ENCODE results near the gene SRGAP1.

SRGAP1 gene

GRCh38 chr12:64008596-64008995, 164.1 kb downstream of the SRGAP1 start:
- TF ChIP-seq, protein P1, sequence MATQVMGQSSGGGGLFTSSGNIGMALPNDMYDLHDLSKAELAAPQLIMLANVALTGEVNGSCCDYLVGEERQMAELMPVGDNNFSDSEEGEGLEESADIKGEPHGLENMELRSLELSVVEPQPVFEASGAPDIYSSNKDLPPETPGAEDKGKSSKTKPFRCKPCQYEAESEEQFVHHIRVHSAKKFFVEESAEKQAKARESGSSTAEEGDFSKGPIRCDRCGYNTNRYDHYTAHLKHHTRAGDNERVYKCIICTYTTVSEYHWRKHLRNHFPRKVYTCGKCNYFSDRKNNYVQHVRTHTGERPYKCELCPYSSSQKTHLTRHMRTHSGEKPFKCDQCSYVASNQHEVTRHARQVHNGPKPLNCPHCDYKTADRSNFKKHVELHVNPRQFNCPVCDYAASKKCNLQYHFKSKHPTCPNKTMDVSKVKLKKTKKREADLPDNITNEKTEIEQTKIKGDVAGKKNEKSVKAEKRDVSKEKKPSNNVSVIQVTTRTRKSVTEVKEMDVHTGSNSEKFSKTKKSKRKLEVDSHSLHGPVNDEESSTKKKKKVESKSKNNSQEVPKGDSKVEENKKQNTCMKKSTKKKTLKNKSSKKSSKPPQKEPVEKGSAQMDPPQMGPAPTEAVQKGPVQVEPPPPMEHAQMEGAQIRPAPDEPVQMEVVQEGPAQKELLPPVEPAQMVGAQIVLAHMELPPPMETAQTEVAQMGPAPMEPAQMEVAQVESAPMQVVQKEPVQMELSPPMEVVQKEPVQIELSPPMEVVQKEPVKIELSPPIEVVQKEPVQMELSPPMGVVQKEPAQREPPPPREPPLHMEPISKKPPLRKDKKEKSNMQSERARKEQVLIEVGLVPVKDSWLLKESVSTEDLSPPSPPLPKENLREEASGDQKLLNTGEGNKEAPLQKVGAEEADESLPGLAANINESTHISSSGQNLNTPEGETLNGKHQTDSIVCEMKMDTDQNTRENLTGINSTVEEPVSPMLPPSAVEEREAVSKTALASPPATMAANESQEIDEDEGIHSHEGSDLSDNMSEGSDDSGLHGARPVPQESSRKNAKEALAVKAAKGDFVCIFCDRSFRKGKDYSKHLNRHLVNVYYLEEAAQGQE (IDR thresholded peaks at IDR 0.05; ENCODE audit: insufficient read depth in 1 of 2, low read depth in 2 of 2, low read length in 2 of 2), result no peak
- no peak for TF ChIP-seq FOXP2 (optimal IDR thresholded peaks at IDR 0.05; ENCODE audit: borderline replicate concordance, extremely low read depth, extremely low read length, insufficient read depth)
- TF ChIP-seq TAF1 (IDR thresholded peaks at IDR 0.05; ENCODE audit: borderline replicate concordance, insufficient read depth, low read length), result no peak
- TF ChIP-seq SIN3A (IDR thresholded peaks at IDR 0.05; ENCODE audit: borderline replicate concordance, insufficient read depth, low read length), result no peak
- TF ChIP-seq POLR2AphosphoS5 (IDR thresholded peaks at IDR 0.05; ENCODE audit: low read depth, low read length), result no peak

GRCh38 chr12:64009321-64010068, 165.0 kb downstream of the SRGAP1 start:
- TF ChIP-seq SIN3A (IDR thresholded peaks at IDR 0.05; ENCODE audit: borderline replicate concordance, insufficient read depth, low read length), result no peak
- TF ChIP-seq FOXP2 (optimal IDR thresholded peaks at IDR 0.05; ENCODE audit: borderline replicate concordance, extremely low read depth, extremely low read length, insufficient read depth), result no peak
- TF ChIP-seq POLR2AphosphoS5 (IDR thresholded peaks at IDR 0.05; ENCODE audit: low read depth, low read length), result no peak
- TF ChIP-seq, protein P1 (IDR thresholded peaks at IDR 0.05; ENCODE audit: insufficient read depth in 1 of 2, low read depth in 2 of 2, low read length in 2 of 2), result no peak
- TF ChIP-seq TAF1 (IDR thresholded peaks at IDR 0.05; ENCODE audit: borderline replicate concordance, insufficient read depth, low read length), result no peak

DNA sequence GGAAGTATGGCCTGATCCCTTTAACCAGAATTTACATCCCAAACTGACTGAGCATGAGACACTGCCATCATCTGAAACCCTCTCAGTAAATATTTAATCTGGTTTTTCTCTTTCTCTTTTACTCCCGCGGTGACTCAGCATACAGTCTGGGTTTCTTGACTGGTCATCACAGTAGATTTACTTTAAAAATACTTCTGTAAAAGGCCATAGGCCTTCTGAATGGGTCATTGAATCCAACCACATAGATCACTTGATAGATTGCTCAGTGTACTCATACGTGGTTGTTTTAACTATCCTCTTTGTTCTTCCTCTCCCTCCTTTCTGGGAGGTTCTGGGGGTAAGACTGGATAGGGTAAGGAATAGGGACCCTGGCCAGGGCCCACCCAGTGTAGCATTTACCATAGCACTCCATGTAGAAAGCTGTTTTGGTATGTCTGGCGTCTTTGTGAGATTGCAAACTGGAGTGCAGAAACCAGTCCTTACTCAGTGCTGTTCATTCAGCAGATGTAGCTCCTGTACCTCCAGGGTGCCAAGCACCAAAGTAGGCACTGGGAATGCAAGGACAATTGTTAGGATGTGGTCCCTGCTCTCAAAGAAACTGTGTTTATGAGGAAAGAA, 165.7 kb downstream of the SRGAP1 start:
- TF ChIP-seq FOXP2 (optimal IDR thresholded peaks at IDR 0.05; ENCODE audit: borderline replicate concordance, extremely low read depth, extremely low read length, insufficient read depth), result no peak
- TF ChIP-seq POLR2AphosphoS5 (IDR thresholded peaks at IDR 0.05; ENCODE audit: low read depth, low read length), result no peak
- no peak for TF ChIP-seq SIN3A (IDR thresholded peaks at IDR 0.05; ENCODE audit: borderline replicate concordance, insufficient read depth, low read length)
- TF ChIP-seq TAF1 (IDR thresholded peaks at IDR 0.05; ENCODE audit: borderline replicate concordance, insufficient read depth, low read length), result no peak
- TF ChIP-seq, protein P1 (IDR thresholded peaks at IDR 0.05; ENCODE audit: insufficient read depth in 1 of 2, low read depth in 2 of 2, low read length in 2 of 2), result no peak

- TF ChIP-seq FOXP2 (optimal IDR thresholded peaks at IDR 0.05; ENCODE audit: borderline replicate concordance, extremely low read depth, extremely low read length, insufficient read depth), result no peak
- TF ChIP-seq POLR2AphosphoS5 (IDR thresholded peaks at IDR 0.05; ENCODE audit: low read depth, low read length), result no peak
- TF ChIP-seq TAF1 (IDR thresholded peaks at IDR 0.05; ENCODE audit: borderline replicate concordance, insufficient read depth, low read length), result no peak
- TF ChIP-seq SIN3A (IDR thresholded peaks at IDR 0.05; ENCODE audit: borderline replicate concordance, insufficient read depth, low read length), result no peak
- TF ChIP-seq, protein P1 (IDR thresholded peaks at IDR 0.05; ENCODE audit: insufficient read depth in 1 of 2, low read depth in 2 of 2, low read length in 2 of 2), result no peak
Measured at GRCh38 chr12:64016521-64016920, 172.0 kb downstream of the SRGAP1 start.

All from PFSK-1 (cell line).